HG03521 (cell line): Measurements from ENCODE around the gene ACOT6.
"Not testable (repeated sequence)": the region's sequence is repeated elsewhere in the genome, so short reads cannot be mapped to it uniquely, and the experiment has no call there.

Experiments
- ATAC-seq: cut with Tn5 transposase; IDR thresholded peaks from one replicate; pipeline ENCODE4 v1.9.1; 2021; ENCODE audit warnings: mild to moderate bottlenecking, moderate library complexity; ENCODE audit not compliant: unreplicated experiment

ACOT6 gene

GRCh38 chr14:73594491-73594890, 17.8 kb upstream of the ACOT6 start:
- no peak for ATAC-seq

GRCh38 chr14:73599499-73599898, 12.8 kb upstream of the ACOT6 start:
- no peak for ATAC-seq

- no peak for ATAC-seq
Observed at GRCh38 chr14:73602994-73603393, 9.3 kb upstream of the ACOT6 start.

GRCh38 chr14:73606271-73606670, 6.0 kb upstream of the ACOT6 start:
- no peak for ATAC-seq

GRCh38 chr14:73607241-73607640, 5.1 kb upstream of the ACOT6 start:
- ATAC-seq: no peak

- no peak for ATAC-seq
Observed at GRCh38 chr14:73610687-73611086, 1.6 kb upstream of the ACOT6 start.

- peak; percentile 9 for ATAC-seq
Observed at GRCh38 chr14:73613046-73613383, 698 bp downstream of the ACOT6 start.

- no peak for ATAC-seq
Observed at GRCh38 chr14:73613419-73613963, 1.2 kb downstream of the ACOT6 start.

GRCh38 chr14:73616831-73617230, 4.5 kb downstream of the ACOT6 start:
- ATAC-seq: no peak

- ATAC-seq: no peak
Observed at GRCh38 chr14:73619524-73619923, 7.2 kb downstream of the ACOT6 start.

GRCh38 chr14:73620268-73620667, 8.0 kb downstream of the ACOT6 start:
- no peak for ATAC-seq

GRCh38 chr14:73623504-73624054, 11.3 kb downstream of the ACOT6 start:
- no peak for ATAC-seq

- no peak for ATAC-seq
Observed at GRCh38 chr14:73625706-73626105, 13.4 kb downstream of the ACOT6 start.

GRCh38 chr14:73627151-73627558, 14.8 kb downstream of the ACOT6 start:
- no peak for ATAC-seq

GRCh38 chr14:73630009-73630780, 17.9 kb downstream of the ACOT6 start:
- ATAC-seq: no peak

GRCh38 chr14:73633116-73634010, 21.0 kb downstream of the ACOT6 start:
- ATAC-seq: no peak

GRCh38 chr14:73634011-73634833, 21.9 kb downstream of the ACOT6 start:
- ATAC-seq: no peak

- ATAC-seq: not testable (repeated sequence)
Observed at GRCh38 chr14:73636355-73636754, 24.0 kb downstream of the ACOT6 start.

GRCh38 chr14:73637830-73638229, 25.5 kb downstream of the ACOT6 start:
- no peak for ATAC-seq

GRCh38 chr14:73640796-73641365, 28.6 kb downstream of the ACOT6 start:
- ATAC-seq: no peak
